Activated T-cell treated with anti-CD3 and anti-CD28 coated beads for 48 hours (primary cell): ENCODE data around the gene STARD9.
A peak's percentile ranks its signal among the peaks of the same experiment; 100 is the strongest.

ENCODE experiments used
- DNase-seq: peaks from one replicate; pipeline ENCODE4 v3.0.0-alpha.2; 2020; ENCODE audit warnings: low read depth

STARD9 gene

GRCh38 chr15:42694398-42694797, 119.0 kb downstream of the STARD9 start:
- DNase-seq: no peak

GRCh38 chr15:42695527-42696071, 120.2 kb downstream of the STARD9 start:
- DNase-seq: no peak

GRCh38 chr15:42696626-42697025, 121.2 kb downstream of the STARD9 start:
- no peak for DNase-seq

GRCh38 chr15:42704492-42704926, 129.1 kb downstream of the STARD9 start:
- peak; percentile 31 for DNase-seq

- DNase-seq: no peak
Measured at GRCh38 chr15:42705336-42705735, 129.9 kb downstream of the STARD9 start.

- DNase-seq: no peak
Measured at GRCh38 chr15:42707068-42707467, 131.7 kb downstream of the STARD9 start.

- DNase-seq: no peak
Measured at GRCh38 chr15:42707873-42708544, 132.6 kb downstream of the STARD9 start.

GRCh38 chr15:42710662-42711061, 135.3 kb downstream of the STARD9 start:
- DNase-seq: no peak

- no peak for DNase-seq
Measured at GRCh38 chr15:42711746-42712145, 136.3 kb downstream of the STARD9 start.

GRCh38 chr15:42712584-42712983, 137.2 kb downstream of the STARD9 start:
- no peak for DNase-seq

GRCh38 chr15:42716125-42716524, 140.7 kb downstream of the STARD9 start:
- DNase-seq: no peak

GRCh38 chr15:42716626-42717025, 141.2 kb downstream of the STARD9 start:
- no peak for DNase-seq

GRCh38 chr15:42719043-42719442, 143.6 kb downstream of the STARD9 start:
- no peak for DNase-seq

GRCh38 chr15:42720071-42720470, 144.7 kb downstream of the STARD9 start:
- no peak for DNase-seq

- DNase-seq: no peak
Measured at GRCh38 chr15:42721016-42721415, 145.6 kb downstream of the STARD9 start.

- DNase-seq: no peak
Measured at GRCh38 chr15:42721916-42722315, 146.5 kb downstream of the STARD9 start.

- no peak for DNase-seq
Measured at GRCh38 chr15:42723068-42723467, 147.7 kb downstream of the STARD9 start.

GRCh38 chr15:42724276-42724675, 148.9 kb downstream of the STARD9 start:
- no peak for DNase-seq

GRCh38 chr15:42725331-42725903, 150.0 kb downstream of the STARD9 start:
- DNase-seq: no peak

GRCh38 chr15:42726114-42726513, 150.7 kb downstream of the STARD9 start:
- DNase-seq: no peak

GRCh38 chr15:42727750-42728381, 152.5 kb downstream of the STARD9 start:
- no peak for DNase-seq

GRCh38 chr15:42728560-42728959, 153.2 kb downstream of the STARD9 start:
- no peak for DNase-seq

- DNase-seq: no peak
Measured at GRCh38 chr15:42728972-42729371, 153.6 kb downstream of the STARD9 start.
